HG02981 (cell line): ENCODE measurements around the gene MAP4.
"Not testable (repeated sequence)": the region's sequence is repeated elsewhere in the genome, so short reads cannot be mapped to it uniquely, and the experiment has no call there.

Experiments used
- ATAC-seq: cut with Tn5 transposase; IDR thresholded peaks from one replicate; pipeline ENCODE4 v1.9.1; 2021; ENCODE audit warnings: mild to moderate bottlenecking, moderate library complexity; ENCODE audit not compliant: unreplicated experiment

MAP4 gene

GRCh38 chr3:48014358-48014757 lies 1.9 kb downstream of the MAP4 start:
- no peak for ATAC-seq

DNA sequence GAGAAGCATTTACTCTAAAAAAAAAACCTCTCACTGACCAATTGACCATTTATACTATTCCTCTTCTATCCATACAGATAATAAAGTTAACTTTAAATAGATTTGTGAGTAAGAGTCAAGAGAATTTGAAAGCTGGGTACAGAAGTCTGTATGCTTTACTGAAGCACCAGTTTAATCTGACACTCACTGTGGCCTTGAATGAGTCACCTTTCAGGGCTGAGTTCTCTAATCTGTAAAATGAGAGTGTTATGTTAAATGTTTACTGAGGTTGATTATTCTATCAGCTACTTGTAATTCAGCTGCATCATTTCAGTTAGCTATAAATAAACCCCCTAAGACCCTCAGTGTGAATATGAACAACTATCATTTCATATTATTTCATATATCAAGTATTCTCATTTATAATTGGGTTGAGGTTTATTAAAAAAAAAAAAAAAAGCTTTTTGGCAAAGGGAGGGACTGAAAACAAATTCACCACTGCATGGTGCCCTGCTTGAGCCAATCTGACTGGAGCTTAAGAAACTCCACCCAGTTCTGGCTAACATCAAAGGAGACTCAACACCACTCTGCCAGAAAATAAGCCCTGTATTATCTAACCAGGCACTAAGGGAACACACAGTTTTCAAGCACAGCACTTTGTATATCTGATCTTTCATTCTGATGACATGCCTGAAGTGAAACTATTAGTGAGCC lies 2.8 kb downstream of the MAP4 start:
- ATAC-seq = no peak

- ATAC-seq = no peak
Measured at GRCh38 chr3:48012659-48013058, 3.6 kb downstream of the MAP4 start.

DNA sequence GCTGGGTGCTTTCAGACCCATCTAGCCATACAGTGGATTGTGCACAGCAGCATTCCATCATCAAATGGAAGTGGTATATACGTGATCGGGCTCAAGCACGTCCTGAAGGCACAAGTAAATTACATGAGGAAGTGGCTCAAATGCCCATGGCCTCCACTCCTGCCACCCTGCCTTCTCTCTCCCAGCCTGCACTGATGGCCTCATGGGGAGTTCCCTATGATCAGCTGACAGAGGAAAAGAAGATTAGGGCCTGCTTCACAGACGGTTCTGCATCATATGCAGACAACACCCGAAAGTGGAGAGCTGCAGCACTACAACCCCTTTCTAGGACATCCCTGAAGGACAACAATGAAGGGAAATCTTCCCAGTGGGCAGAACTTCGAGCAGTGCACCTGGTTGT lies 8.2 kb downstream of the MAP4 start:
- ATAC-seq = not testable (repeated sequence)

- not testable (repeated sequence) for ATAC-seq
Measured at GRCh38 chr3:48007361-48007760, 8.9 kb downstream of the MAP4 start.

- not testable (repeated sequence) for ATAC-seq
Measured at GRCh38 chr3:48006794-48007193, 9.4 kb downstream of the MAP4 start.

DNA sequence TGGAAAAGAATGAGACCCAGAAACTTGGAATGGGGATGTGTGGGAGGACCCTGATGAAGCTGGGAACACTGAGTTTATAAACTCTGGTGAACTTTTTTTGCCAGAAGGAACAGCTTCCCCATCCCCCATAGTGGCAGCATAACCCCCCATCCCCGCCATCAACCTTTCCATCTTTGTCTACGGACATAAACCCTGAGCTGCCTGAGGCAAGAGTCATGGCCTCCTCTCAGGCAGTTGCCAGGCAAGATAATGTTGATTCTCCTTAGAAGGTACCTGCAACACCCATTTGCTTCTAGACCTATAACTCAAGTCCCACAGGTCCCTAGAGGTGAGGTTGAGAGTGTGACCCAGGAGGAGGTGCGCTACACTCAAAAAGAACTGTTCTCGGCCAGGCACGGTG lies 11.5 kb downstream of the MAP4 start:
- ATAC-seq = no peak

- no peak for ATAC-seq
Measured at GRCh38 chr3:48002787-48003186, 13.4 kb downstream of the MAP4 start.

DNA sequence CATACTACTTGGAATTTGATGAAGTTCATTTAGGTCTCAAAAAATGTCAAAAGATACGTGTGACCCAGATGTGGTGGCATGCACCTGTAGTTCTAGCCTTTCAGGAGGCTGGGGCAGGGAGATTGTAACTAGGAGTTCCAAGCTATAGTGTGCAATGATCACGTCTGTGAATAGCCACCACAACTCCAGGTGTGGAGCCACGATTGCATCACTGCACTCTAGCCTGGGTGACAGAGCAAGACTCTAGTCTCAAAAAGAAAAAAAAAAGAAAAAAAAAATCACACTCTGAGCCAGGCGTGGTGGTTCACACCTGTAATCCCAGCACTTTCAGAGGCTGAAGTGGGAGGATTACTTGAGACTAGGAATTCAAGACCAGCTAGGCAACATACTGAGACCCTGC lies 14.2 kb downstream of the MAP4 start:
- ATAC-seq = no peak

DNA sequence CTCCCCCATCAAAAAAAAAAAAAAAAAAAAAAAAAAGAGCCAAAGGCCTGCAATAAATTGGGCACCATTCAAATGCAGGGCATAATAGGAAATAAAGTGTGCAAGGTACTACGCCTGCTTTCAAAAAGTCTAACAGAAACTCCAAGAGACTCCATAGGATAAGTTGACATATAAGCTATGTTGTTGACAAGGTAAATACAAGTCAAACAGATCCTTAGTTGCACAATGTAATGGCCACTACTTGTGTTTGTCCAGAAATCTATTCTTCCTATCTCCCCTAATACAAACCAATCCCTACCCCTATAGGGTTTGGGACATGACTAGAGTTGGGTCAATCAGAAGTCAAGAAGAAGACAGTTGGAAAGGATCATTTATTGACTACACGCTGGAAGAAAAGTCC lies 16.0 kb downstream of the MAP4 start:
- no peak for ATAC-seq

DNA sequence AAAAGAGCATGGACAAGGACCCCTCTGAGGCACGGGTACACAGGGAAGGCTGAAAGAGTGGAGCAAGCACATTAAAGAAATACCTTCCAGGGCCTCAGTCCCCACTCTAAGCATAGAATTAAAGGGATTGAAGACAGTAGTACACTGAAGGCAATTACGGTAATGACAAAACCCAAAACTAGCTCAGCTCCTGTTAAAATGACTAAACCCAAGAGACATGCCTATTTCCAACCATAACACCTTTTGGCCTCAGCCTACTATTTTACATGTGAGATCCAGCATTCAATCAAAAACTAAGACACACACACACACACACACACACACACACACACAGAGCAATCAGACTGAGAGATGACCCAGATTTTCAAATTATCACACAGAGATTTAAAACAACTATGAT lies 19.8 kb downstream of the MAP4 start:
- no peak for ATAC-seq

GRCh38 chr3:47994180-47994579 lies 22.0 kb downstream of the MAP4 start:
- no peak for ATAC-seq

GRCh38 chr3:47991341-47991740 lies 24.9 kb downstream of the MAP4 start:
- ATAC-seq = no peak

GRCh38 chr3:47989981-47990440 lies 26.2 kb downstream of the MAP4 start:
- ATAC-seq = peak; percentile 57

DNA sequence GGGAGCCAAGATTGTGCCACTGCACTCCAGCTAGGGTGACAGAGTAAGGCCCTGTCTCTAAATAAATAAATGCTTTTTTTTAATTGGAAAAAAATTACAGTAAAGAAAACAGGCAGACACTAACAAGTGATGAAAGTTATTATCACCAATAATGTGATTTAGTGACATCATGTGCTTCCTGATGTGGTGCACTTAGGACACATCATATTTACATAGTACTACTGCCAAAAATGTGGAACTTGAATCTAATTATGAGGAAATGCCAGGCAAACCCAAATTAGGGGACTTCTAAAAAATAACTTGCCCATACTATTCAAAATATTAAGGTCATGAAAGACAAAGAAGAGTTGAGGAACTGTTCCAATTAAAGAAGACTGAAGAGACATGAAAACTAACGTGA lies 30.8 kb downstream of the MAP4 start:
- ATAC-seq = no peak

- no peak for ATAC-seq
Measured at GRCh38 chr3:47984075-47984728, 32.0 kb downstream of the MAP4 start.

DNA sequence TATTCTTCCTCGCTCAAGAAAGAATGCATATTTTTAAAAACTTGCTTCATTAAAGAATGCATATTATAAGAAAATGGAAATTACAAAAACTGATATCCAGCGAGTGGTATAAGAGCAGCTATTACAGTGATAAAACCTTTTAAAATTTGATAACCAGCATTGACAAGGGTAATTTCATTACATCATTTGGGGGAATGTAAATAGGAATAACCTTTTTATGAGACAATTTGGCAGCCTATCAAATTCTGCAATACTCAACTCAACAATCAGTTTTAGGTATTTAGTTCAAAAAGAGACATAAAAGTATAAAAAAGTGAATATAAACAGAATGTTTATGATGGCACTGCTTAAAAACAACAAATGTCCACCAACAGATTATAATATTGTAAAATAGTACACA lies 35.4 kb downstream of the MAP4 start:
- no peak for ATAC-seq

DNA sequence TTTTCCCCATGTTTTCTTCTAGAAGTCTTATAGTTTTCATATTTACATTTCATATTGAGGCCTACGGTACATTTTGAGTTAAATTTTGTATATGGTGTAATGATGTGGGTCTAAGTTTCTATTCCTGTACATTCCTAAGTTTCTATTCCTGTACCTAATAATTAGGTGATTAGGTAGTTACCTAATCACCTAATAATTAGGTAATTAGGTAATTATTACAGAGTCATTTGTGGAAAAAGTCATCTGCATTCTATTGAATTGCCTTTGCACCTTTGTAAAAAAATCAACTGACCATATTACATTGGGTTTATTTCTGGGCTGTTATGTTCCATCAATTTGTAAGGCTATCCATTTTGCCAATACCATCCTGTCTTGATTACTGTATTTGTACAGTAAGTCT lies 37.1 kb downstream of the MAP4 start:
- no peak for ATAC-seq

GRCh38 chr3:47978386-47978785 lies 37.8 kb downstream of the MAP4 start:
- no peak for ATAC-seq

DNA sequence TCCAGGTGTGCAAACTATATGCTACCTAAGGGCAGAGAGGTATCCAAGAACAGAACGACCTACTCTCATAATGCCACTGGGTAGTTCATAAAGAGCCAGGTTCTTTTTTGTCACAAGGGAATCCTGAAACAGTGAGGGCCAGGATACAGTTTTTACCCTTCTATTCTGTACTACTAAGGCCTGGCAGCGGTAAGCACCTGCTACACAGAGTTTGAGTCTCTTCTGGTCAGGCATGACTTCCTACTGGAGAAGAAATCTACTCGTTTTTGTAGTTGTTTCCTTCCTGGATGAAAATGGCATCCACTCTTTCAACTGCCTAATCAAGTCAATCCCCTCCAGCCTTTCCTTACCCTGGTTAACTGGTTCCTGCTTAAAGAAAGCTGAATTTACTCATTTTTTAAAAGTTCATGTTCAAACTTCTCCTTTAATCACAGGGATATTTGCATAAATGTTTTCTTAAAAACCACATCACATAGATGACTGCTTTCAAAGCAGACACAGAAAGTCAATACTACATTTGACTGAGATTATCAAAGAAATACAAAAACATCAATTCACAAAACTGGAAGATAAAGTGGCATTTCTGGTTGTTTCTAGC lies 40.0 kb downstream of the MAP4 start:
- ATAC-seq = no peak

- ATAC-seq = no peak
Measured at GRCh38 chr3:47974974-47975470, 41.2 kb downstream of the MAP4 start.

GRCh38 chr3:47971081-47971480 lies 45.1 kb downstream of the MAP4 start:
- ATAC-seq = no peak
